H1 (cell line): ENCODE data around the gene TEX51. TPM values are rescaled to one million over a fixed set of nuclear protein-coding genes. Genes with fewer than 3 reads are reported as not detected.

ENCODE experiments used
- CTCF ChIA-PET: fragments of 300-600 bp; sonication (Branson Sonifier 250); formaldehyde crosslinking; loops from one replicate; lab custom pipeline; 2021; ENCODE audit not compliant: partially characterized antibody; lab: Charles Lee
- POLR2A ChIA-PET: fragments of 300-600 bp; sonication (Branson Sonifier 250); formaldehyde crosslinking; loops from one replicate; lab custom pipeline; 2021; ENCODE audit warnings: inconsistent platforms; ENCODE audit not compliant: partially characterized antibody; lab: Charles Lee
- DNase-seq, 2 experiments: peaks; one replicate each; pipeline versions ENCODE4 v3.0.0 to v3.0.0-alpha.2; 2010 to 2022; ENCODE audit warnings: low spot score in 2 of 2, low read depth in 1 of 2, mixed read lengths in 1 of 2
- FAIRE-seq: peaks from 2 replicates; lab custom pipeline; 2011; peaks lifted over from hg19 to GRCh38; lab: Jason Lieb, UNC
- H2AFZ ChIP-seq: 2 replicates; pipeline ENCODE4 v1.8.1; 2012; ENCODE audit warnings: low read length, inconsistent platforms
- H2AK5ac ChIP-seq: 2 replicates; pipeline ENCODE4 v1.6.1; 2013; ENCODE audit warnings: low read depth, low read length
- H2BK120ac ChIP-seq: replicated peaks from 2 replicates; pipeline ENCODE3; 2013; ENCODE audit warnings: low read depth, low read length, inconsistent platforms
- H2BK12ac ChIP-seq: 2 replicates; pipeline ENCODE4 v1.6.1; 2013; ENCODE audit warnings: low read depth, low read length
- H2BK15ac ChIP-seq: 2 replicates; pipeline ENCODE4 v1.6.1; 2013; ENCODE audit warnings: low read length
- H2BK20ac ChIP-seq: 2 replicates; pipeline ENCODE4 v1.6.1; 2013; ENCODE audit warnings: low read length
- H2BK5ac ChIP-seq: 2 replicates; pipeline ENCODE4 v1.6.1; 2013; ENCODE audit warnings: low read depth, low read length
- H3K14ac ChIP-seq: 2 replicates; pipeline ENCODE4 v1.6.1; 2013; ENCODE audit warnings: inconsistent platforms; ENCODE audit not compliant: insufficient read length
- H3K18ac ChIP-seq: 2 replicates; pipeline ENCODE4 v1.6.1; 2013; ENCODE audit warnings: low read length; ENCODE audit errors: extremely low read depth
- H3K23ac ChIP-seq: 2 replicates; pipeline ENCODE4 v1.6.1; 2013; ENCODE audit warnings: inconsistent platforms; ENCODE audit not compliant: insufficient read length
- H3K23me2 ChIP-seq: 2 replicates; pipeline ENCODE4 v1.6.1; 2013; ENCODE audit warnings: low read depth, low read length
- H3K27ac ChIP-seq: 2 replicates; pipeline ENCODE4 v1.6.1; 2011; ENCODE audit warnings: low read depth, low read length, inconsistent platforms
- H3K27me3 ChIP-seq, 4 experiments: replicated peaks in 1 of 4; 1 replicate in 1 of 4; 2 replicates in 3 of 4; pipeline versions ENCODE4 v1.6.1 to v1.8.1; 2011 to 2013; ENCODE audit warnings: low read length in 3 of 4, mild to moderate bottlenecking in 3 of 4, inconsistent platforms in 2 of 4, mixed read lengths in 2 of 4, moderate library complexity in 1 of 4; ENCODE audit not compliant: control insufficient read depth in 3 of 4, insufficient read depth in 3 of 4; ENCODE audit errors: extremely low read depth in 1 of 4
- H3K36me3 ChIP-seq, 4 experiments: 2 replicates each; pipeline versions ENCODE4 v1.6.1 to v1.8.1; 2011 to 2013; ENCODE audit warnings: mild to moderate bottlenecking in 4 of 4, low read length in 3 of 4, moderate library complexity in 2 of 4, control low read depth in 1 of 4, inconsistent platforms in 1 of 4; ENCODE audit not compliant: insufficient read depth in 4 of 4, control insufficient read depth in 2 of 4
- H3K4ac ChIP-seq: replicated peaks from 2 replicates; pipeline ENCODE3; 2013; ENCODE audit warnings: low read length, low read depth, mixed read lengths, inconsistent platforms; ENCODE audit not compliant: insufficient read length
- H3K4me1 ChIP-seq, 4 experiments: replicated peaks in 1 of 4; 1 replicate in 1 of 4; 2 replicates in 3 of 4; pipeline versions ENCODE4 v1.6.1 to v1.8.1; 2011 to 2013; ENCODE audit warnings: low read length in 3 of 4, inconsistent platforms in 2 of 4, mixed read lengths in 1 of 4; ENCODE audit not compliant: insufficient read depth in 4 of 4, control insufficient read depth in 3 of 4
- H3K4me2 ChIP-seq, 2 experiments: 2 replicates each; pipeline versions ENCODE4 v1.6.1 to v1.8.1; 2011 to 2013; ENCODE audit warnings: low read depth in 2 of 2, low read length in 2 of 2, control low read depth in 1 of 2, inconsistent platforms in 1 of 2, mild to moderate bottlenecking in 1 of 2; ENCODE audit not compliant: insufficient read depth in 1 of 2
- H3K4me3 ChIP-seq, 4 experiments: fragments of 200-600, 300-600 bp in 1 of 4; sonication (generic), shearing (Covaris generic), sonication (Bioruptor Twin) in 1 of 4; 2 replicates each; pipeline versions ENCODE4 v1.5.1 to v1.8.1; 2011 to 2016; ENCODE audit warnings: low read length in 4 of 4, low read depth in 3 of 4, control low read depth in 2 of 4, inconsistent platforms in 2 of 4, mild to moderate bottlenecking in 2 of 4, mixed read lengths in 1 of 4, moderate library complexity in 1 of 4; ENCODE audit not compliant: insufficient read depth in 2 of 4; ENCODE audit errors: extremely low read depth in 1 of 4
- H3K56ac ChIP-seq: replicated peaks from 2 replicates; pipeline ENCODE3; 2013; ENCODE audit warnings: low read depth, mild to moderate bottlenecking, mixed read lengths, low read length, inconsistent platforms; ENCODE audit not compliant: insufficient read length
- H3K79me1 ChIP-seq: 2 replicates; pipeline ENCODE4 v1.6.1; 2013; ENCODE audit warnings: low read depth, low read length, control low read depth
- H3K79me2 ChIP-seq, 2 experiments: 2 replicates each; pipeline versions ENCODE4 v1.6.1 to v1.8.1; 2012 to 2013; ENCODE audit warnings: low read length in 2 of 2, mild to moderate bottlenecking in 2 of 2, inconsistent platforms in 1 of 2; ENCODE audit not compliant: insufficient read depth in 2 of 2, control insufficient read depth in 1 of 2
- H3K9ac ChIP-seq, 4 experiments: replicated peaks in 1 of 4; 1 replicate in 1 of 4; 2 replicates in 3 of 4; pipeline versions ENCODE4 v1.6.1 to v1.8.1; 2011 to 2013; ENCODE audit warnings: low read depth in 3 of 4, low read length in 3 of 4, control low read depth in 2 of 4, mild to moderate bottlenecking in 2 of 4, moderate library complexity in 2 of 4, inconsistent platforms in 1 of 4; ENCODE audit errors: extremely low read depth in 1 of 4
- H3K9me3 ChIP-seq, 2 experiments: 2 replicates each; pipeline versions ENCODE4 v1.6.1 to v1.8.1; 2012 to 2013; ENCODE audit warnings: mild to moderate bottlenecking in 2 of 2, moderate library complexity in 2 of 2, control low read depth in 1 of 2, inconsistent platforms in 1 of 2, low read depth in 1 of 2, low read length in 1 of 2, mixed read lengths in 1 of 2; ENCODE audit not compliant: insufficient read depth in 2 of 2
- H4K20me1 ChIP-seq, 2 experiments: replicated peaks in 1 of 2; 2 replicates each; pipeline versions ENCODE3 to v1.8.1; 2011 to 2013; ENCODE audit warnings: inconsistent platforms in 2 of 2, low read length in 2 of 2, mild to moderate bottlenecking in 1 of 2; ENCODE audit not compliant: insufficient read depth in 2 of 2, control insufficient read depth in 1 of 2
- H4K5ac ChIP-seq: 2 replicates; pipeline ENCODE4 v1.6.1; 2013; ENCODE audit warnings: low read length, low read depth, mixed read lengths, inconsistent platforms; ENCODE audit not compliant: insufficient read length
- H4K8ac ChIP-seq: 2 replicates; pipeline ENCODE4 v1.8.0; 2013; ENCODE audit warnings: mild to moderate bottlenecking, moderate library complexity, low read length, inconsistent platforms; ENCODE audit not compliant: insufficient read depth; ENCODE audit errors: extremely low read depth
- H4K91ac ChIP-seq: replicated peaks from 2 replicates; pipeline ENCODE3; 2013; ENCODE audit warnings: low read length, mixed read lengths, inconsistent platforms; ENCODE audit not compliant: insufficient read length
- BCL11A ChIP-seq, 2 experiments: IDR thresholded peaks; one replicate each; pipeline ENCODE4 v1.6.1; 2011; ENCODE audit warnings: low read depth in 2 of 2, low read length in 2 of 2, mild to moderate bottlenecking in 2 of 2
- CHD2 ChIP-seq: IDR thresholded peaks from 2 replicates; pipeline ENCODE4 v1.6.1; 2012; ENCODE audit warnings: low read length, improper control_type of control experiment
- EGR1 ChIP-seq: IDR thresholded peaks from 2 replicates; pipeline ENCODE4 v1.6.1; 2011; ENCODE audit warnings: low read depth, low read length, borderline replicate concordance
- EP300 ChIP-seq, 2 experiments: IDR thresholded peaks; 1 replicate in 1 of 2; 2 replicates in 1 of 2; pipeline ENCODE4 v1.6.1; 2011 to 2012; ENCODE audit warnings: low read depth in 2 of 2, low read length in 2 of 2, mild to moderate bottlenecking in 2 of 2, borderline replicate concordance in 1 of 2, inconsistent platforms in 1 of 2, moderate library complexity in 1 of 2
- HDAC6 ChIP-seq: IDR thresholded peaks from one replicate; pipeline ENCODE4 v1.7.1; 2012; ENCODE audit warnings: low read depth, mild to moderate bottlenecking, inconsistent platforms, low read length, moderate library complexity
- MAFK ChIP-seq: IDR thresholded peaks from 2 replicates; pipeline ENCODE4 v1.6.1; 2012; ENCODE audit warnings: low read depth, mild to moderate bottlenecking, improper control_type of control experiment, low read length
- POU5F1 ChIP-seq: IDR thresholded peaks from 2 replicates; pipeline ENCODE4 v1.6.1; 2011; ENCODE audit warnings: low read depth, mild to moderate bottlenecking, low read length, moderate library complexity
- RBBP5 ChIP-seq: IDR thresholded peaks from 2 replicates; pipeline ENCODE4 v1.7.1; 2012; ENCODE audit warnings: low read depth, mild to moderate bottlenecking, inconsistent platforms, low read length, moderate library complexity, borderline replicate concordance
- RFX5 ChIP-seq: IDR thresholded peaks from 2 replicates; pipeline ENCODE4 v1.6.1; 2011; ENCODE audit warnings: low read depth, low read length, improper control_type of control experiment, borderline replicate concordance
- SIN3A ChIP-seq, 2 experiments: IDR thresholded peaks in 1 of 2; conservative IDR thresholded peaks in 1 of 2; 2 replicates each; pipeline ENCODE4 v1.6.1; 2011 to 2012; ENCODE audit warnings: low read length in 2 of 2, improper control_type of control experiment in 1 of 2, low read depth in 1 of 2, mild to moderate bottlenecking in 1 of 2
- SIRT6 ChIP-seq: IDR thresholded peaks from one replicate; pipeline ENCODE4 v1.7.1; 2012; ENCODE audit warnings: low read length, inconsistent platforms
- SP1 ChIP-seq: IDR thresholded peaks from 2 replicates; pipeline ENCODE4 v1.6.1; 2011; ENCODE audit warnings: low read depth, low read length
- TEAD4 ChIP-seq: IDR thresholded peaks from 2 replicates; pipeline ENCODE4 v1.6.1; 2012; ENCODE audit warnings: low read depth, low read length, inconsistent platforms, mixed read lengths
- WGBS, 2 experiments: shearing (Covaris generic) in 1 of 2; methylation state at CpG; one replicate each; pipeline versions ENCODE4 v1.1.6 to v1.1.7; 2013 to 2015; ENCODE audit warnings: low lambda C conversion rate in 2 of 2, mixed read lengths in 2 of 2, inconsistent platforms in 1 of 2, low coverage in 1 of 2, missing lambda C conversion rate in 1 of 2; ENCODE audit not compliant: insufficient replicate concordance in 2 of 2, insufficient coverage in 1 of 2, insufficient read length in 1 of 2; ENCODE audit errors: extremely low coverage in 1 of 2, missing lambda C conversion rate in 1 of 2; 5-methylcytosine and 5-hydroxymethylcytosine counted together
- polyA plus RNA-seq, 7 experiments: library from polyadenylated mRNA; depleted of rRNA in 3 of 7; stranded (reverse) in 5 of 7; unstranded in 2 of 7; fragments of >200 nt in 5 of 7; fragments of 200-250 nt in 2 of 7; gene quantifications; 1 replicate in 5 of 7; 2 replicates in 1 of 7; 4 replicates in 1 of 7; pipeline versions ENCODE4 v1.2.1 to v1.2.3, GENCODE V29; 2011 to 2013; ENCODE audit warnings: missing spikeins in 2 of 7, mixed read lengths in 2 of 7
- total RNA-seq: library from RNA; stranded (reverse); fragmentation: NEBNext Ultra II Directional; extraction: Animal tissue kit (Norgen Biotek cat#: 25700); gene quantifications from 2 replicates; pipeline ENCODE4 v1.2.1, GENCODE V29; 2021
- TF ChIP-seq, protein P1 (sequence below): IDR thresholded peaks from 2 replicates; pipeline ENCODE4 v1.6.1; 2012; ENCODE audit warnings: low read length, inconsistent platforms

TEX51 gene
- total and polyA plus RNA-seq, 2 of the 8 experiments (the other 6 are each of a cell fraction or from before 2014, with no cell fraction given) = not detected

DNA sequence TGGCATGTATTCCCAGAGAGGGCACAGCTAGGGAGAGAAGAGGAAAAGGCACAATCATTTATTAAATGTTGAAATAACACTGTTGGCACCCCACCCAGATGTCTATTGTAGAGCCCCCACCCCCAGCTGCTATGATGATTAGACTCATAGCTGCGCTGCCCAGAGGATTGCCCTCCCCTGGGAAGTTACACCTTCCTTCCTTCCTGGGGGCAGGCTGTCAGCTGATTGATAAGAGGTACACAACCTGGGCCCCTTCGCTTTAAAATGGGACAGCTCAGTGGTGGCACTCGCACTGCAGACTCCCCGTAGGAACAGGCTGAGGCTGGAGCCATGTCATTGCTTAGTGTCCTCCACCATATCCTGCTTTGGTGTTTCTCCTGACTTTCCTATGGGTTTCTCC lies 18.1 kb downstream of the TEX51 start:
- no peaks in the 10 kb centered on the region for H3K9me3 ChIP-seq
- CTCF ChIA-PET = no interaction called here
- no peak overlapping the region for H2AFZ ChIP-seq
- TF ChIP-seq BCL11A (IDR thresholded peaks at IDR 0.05; ENCODE audit: low read depth in 2 of 2, low read length in 2 of 2) (no peak), RBBP5 (no peak), SIN3A (conservative IDR thresholded peaks at IDR 0.05 in 1 of 2, IDR thresholded peaks at IDR 0.05 in 1 of 2; ENCODE audit: low read depth in 1 of 2, low read length in 2 of 2) (no peak), SP1 (no peak), SIRT6 (no peak), HDAC6 (no peak), EP300 (IDR thresholded peaks at IDR 0.05; ENCODE audit: borderline replicate concordance in 1 of 2, low read depth in 2 of 2, low read length in 2 of 2) (no peak), EGR1 (no peak), RFX5 (no peak), TEAD4 (no peak), MAFK (no peak), CHD2 (no peak), POU5F1 (no peak)
- TF ChIP-seq, protein P1, sequence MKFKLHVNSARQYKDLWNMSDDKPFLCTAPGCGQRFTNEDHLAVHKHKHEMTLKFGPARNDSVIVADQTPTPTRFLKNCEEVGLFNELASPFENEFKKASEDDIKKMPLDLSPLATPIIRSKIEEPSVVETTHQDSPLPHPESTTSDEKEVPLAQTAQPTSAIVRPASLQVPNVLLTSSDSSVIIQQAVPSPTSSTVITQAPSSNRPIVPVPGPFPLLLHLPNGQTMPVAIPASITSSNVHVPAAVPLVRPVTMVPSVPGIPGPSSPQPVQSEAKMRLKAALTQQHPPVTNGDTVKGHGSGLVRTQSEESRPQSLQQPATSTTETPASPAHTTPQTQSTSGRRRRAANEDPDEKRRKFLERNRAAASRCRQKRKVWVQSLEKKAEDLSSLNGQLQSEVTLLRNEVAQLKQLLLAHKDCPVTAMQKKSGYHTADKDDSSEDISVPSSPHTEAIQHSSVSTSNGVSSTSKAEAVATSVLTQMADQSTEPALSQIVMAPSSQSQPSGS = no peak

More for the DNA sequence above, 18.1 kb downstream of the TEX51 start:
- Histone ChIP-seq H3K27ac (no peak overlapping the region), H4K8ac (no peak overlapping the region), H3K18ac (no peak overlapping the region), H3K4ac (no peak overlapping the region), H3K23ac (no peak overlapping the region), H3K9ac (no peak overlapping the region), H3K4me1 (no peaks in the 10 kb centered on the region), H2BK12ac (no peak overlapping the region), H3K14ac (no peak overlapping the region), H2BK120ac (no peak overlapping the region), H2AK5ac (no peak overlapping the region), H4K5ac (no peak overlapping the region), H3K79me1 (no peaks in the 10 kb centered on the region), H3K56ac (no peak overlapping the region), H3K4me3 (no peak overlapping the region), H2BK5ac (no peak overlapping the region), H3K79me2 (no peaks in the 10 kb centered on the region), H3K27me3 (no peaks in the 10 kb centered on the region), H2BK15ac (no peak overlapping the region), H3K4me2 (no peak overlapping the region), H3K36me3 (no peaks in the 10 kb centered on the region), H4K20me1 (no peaks in the 10 kb centered on the region), H3K23me2 (no peaks in the 10 kb centered on the region), H2BK20ac (no peak overlapping the region), H4K91ac (no peak overlapping the region)
- DNase-seq = no peak
- no peak for FAIRE-seq
- 94% methylated on average over 4 of the region's 4 CpGs; no CpG with 5 or more reads in 1 of the 2 experiments for WGBS, 2 experiments
- POLR2A ChIA-PET = no interaction called here
